Fibroblast of peridontal ligament (primary cell): ENCODE data around the gene TMEM163.
"Not testable (repeated sequence)": the region's sequence is repeated elsewhere in the genome, so short reads cannot be mapped to it uniquely, and the experiment has no call there.

ENCODE experiments used
- DNase-seq: peaks from one replicate; pipeline ENCODE4 v3.0.0-alpha.2; 2010; ENCODE audit errors: extremely low read depth

TMEM163 gene

DNA sequence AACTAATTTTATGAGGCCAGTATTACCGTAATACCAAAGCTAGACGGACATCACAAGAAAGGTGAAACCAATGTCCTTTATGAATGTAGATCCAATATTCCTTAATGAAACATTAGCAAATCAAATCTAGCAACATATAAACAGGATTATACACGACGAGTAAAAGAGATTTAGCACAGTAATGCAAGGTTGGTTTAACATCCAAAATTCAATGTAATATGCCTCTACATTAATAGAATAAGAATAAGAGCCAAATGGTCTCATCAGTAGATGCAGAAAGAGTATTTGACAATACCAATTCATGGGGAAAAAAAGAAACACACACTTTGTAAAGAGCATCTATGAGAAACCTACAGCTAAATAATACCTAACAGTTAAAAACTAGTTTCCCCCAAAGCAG is 99.5 kb downstream of the TMEM163 start:
- no peak for DNase-seq

DNA sequence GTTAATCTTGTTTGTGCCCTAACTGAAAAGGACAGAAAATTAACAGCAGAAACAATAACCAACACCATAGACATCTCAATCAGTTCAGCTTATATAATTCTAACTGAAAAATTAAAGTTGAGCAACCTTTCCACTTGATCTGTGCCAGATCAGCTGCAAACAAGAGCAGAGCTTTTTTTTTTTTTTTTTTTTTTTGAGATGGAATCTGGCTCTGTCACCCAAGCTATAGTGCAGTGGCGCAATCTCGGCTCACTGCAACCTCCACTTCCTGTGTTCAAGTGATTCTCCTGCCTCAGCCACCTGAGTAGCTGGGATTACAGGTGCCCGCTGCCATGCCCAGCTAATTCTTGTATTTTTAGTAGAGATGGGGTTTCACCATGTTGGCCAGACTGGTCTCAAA is 103.3 kb downstream of the TMEM163 start:
- not testable (repeated sequence) for DNase-seq

DNA sequence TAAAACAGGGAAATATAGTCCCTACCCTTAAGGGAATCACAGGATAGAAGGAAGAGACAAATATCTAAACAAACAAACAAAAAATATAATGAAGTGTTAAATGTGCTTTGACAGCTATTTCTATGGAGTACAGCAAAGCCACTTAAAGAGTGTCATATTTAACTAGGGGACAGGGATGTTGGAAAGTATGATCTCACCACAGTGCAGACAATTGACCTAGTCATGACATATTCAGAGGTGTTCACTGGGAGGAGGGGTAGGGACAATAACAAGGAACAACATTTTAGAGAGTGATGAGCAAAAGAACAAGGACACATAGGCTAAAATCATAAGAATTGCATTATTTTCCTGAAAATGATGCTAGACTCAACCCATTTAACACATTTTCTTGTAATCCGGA is 107.5 kb downstream of the TMEM163 start:
- DNase-seq: no peak

DNA sequence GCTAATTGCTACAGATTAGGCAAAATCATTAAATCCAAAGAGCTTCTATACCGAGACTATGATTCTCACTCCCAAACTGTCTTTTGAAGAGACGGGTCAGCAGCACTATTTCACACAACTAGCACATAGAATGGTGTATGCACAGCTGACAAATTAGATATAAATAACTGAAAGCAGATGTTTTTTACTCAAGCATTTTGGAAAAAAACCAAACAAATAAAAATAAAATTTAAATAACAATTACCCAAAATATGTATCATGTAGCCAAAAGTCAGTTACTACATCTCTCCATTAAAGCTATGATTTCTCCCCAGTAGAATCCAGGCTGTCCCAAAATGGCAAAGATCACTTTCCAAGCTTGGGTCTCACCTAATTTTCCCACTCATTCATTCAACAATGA is 107.9 kb downstream of the TMEM163 start:
- no peak for DNase-seq

DNA sequence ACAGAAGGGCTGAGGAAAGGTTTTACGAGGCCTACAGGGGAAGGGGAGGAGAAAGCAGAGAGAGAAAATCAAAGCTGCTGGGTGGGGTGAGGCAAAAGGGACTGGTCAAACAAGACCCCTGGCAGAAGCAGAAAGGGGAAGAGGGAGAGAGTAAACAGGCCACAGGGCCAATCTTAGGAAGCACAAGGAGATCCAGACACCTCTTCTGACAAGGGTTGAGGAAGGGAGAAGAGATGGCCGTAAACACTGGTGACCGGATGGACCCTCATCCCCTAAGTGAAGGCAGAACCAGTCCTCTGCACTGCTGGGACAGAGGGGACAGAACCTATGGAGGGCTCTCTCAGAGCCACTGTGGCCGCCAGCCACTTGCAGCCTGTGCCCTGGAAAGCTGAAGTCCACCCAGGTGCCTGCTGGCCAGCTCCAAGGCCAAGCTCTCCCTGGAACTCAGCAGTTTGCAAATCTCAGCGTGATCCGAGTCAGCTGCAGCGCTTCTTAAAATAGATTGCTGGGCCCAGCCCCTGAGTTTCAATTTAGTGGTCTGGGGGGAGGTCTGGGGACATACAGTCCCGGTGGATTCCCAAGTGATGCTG is 108.8 kb downstream of the TMEM163 start:
- DNase-seq: no peak

DNA sequence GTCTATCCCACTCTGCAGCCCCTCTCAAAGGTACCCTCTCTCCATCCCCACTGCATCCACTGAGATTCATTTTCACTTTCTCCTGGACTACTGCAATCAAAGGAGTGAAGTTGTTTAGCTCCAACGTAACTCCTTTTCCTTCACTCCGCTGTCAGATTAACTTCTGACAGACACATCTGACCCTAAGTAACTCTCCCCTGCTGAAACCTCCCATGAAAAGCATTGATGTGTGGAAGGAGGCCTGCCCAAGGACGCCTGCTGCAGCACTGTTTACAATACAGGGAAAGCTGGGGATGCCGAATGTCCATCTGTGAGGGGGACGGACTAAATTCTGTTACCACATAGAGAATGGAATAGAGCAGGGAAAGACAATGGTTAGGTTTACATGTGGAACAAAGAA is 114.8 kb downstream of the TMEM163 start:
- no peak for DNase-seq

DNA sequence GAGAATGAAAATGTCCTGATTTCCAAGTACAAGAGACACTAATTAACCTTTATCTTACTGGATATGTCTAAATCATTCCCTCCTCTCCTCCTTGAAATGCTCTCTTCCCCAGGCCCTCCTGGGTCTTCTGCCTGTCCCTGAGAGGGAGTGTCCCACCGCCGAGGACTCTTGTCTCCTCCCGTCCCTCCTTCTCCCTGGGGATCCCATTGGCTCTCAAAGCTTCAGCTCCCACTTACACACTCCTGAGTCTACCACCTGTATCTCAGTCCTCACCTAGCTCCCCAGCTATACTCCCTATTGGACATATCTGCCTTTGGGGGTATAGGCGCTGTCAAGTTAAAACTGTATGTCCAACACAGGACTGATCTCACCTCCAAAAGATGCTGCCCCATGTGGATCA is 116.1 kb downstream of the TMEM163 start:
- DNase-seq: no peak

DNA sequence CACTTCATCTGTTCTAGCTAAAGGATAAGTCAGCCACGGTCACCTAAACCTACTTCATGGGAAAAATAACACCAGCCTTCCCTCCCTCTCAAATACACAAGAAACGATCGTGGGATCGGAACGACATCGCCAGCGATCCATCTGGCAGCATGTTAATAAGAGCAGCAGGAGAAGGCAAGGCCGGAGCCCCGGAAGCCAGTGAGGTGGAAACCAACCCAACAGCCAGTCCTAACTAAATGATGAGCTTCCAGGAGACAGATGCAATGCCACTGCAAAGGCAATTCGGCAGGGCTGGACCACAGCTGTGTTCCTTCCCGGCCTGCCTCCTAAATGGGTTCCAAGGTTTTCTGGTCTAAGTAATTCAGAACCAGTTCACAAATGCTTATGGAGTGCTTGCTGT is 117.5 kb downstream of the TMEM163 start:
- DNase-seq: no peak

DNA sequence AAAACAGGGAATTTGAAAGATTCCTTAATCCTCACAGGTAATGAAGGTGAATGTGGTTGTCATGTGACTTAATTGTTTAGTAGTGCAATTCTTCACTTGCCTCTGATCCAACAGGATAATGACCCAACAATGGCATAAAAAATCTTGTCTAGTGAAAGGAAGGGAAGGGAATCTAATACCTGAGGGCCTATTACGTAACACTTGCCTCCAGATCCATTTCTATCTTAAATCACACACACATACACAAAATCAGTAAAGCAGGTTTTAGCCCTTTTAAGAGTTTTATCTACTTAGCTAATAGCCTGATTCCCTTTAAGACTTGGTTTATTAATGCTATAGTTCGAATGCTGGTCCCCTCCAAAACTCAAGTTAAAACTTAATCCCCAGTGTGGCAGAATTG is 118.6 kb downstream of the TMEM163 start:
- DNase-seq: no peak

DNA sequence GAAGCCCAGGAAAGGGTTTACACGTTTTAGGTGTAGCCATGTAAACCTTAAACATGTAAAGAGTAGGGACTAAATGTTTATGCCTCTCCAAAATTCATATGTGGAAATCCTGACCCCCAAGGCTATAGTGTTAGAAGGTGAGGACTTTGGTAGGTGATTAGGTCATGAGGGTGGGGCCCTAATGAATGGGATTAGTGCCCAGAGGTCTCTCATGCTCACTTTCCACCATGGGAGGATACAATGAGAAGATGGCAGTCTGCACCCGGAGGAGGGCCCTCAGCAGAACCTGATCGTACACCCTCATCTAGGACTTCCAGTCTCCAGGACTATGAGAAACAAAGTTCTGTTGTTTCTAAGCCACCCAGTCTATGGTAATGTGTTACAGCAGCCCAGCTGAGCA is 119.6 kb downstream of the TMEM163 start:
- no peak for DNase-seq

DNA sequence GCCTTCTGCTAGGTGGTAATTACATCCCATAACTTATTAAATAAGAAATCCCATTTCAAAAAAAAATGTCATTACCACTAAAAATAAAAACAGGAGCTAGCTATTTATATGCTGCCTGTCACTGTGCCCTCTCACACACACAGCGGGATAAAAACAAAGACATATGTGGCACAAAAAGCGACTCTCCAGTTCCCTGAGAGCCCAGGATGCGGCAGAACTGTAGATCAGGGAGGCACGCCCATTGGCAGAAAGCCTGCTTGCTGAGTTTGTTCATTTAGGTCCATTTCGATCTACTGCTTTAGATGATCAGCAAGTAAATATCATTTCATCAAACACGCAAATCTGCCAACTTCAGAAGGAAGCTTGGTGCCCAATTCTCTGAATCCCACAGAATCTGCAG is 124.4 kb downstream of the TMEM163 start:
- DNase-seq: no peak

DNA sequence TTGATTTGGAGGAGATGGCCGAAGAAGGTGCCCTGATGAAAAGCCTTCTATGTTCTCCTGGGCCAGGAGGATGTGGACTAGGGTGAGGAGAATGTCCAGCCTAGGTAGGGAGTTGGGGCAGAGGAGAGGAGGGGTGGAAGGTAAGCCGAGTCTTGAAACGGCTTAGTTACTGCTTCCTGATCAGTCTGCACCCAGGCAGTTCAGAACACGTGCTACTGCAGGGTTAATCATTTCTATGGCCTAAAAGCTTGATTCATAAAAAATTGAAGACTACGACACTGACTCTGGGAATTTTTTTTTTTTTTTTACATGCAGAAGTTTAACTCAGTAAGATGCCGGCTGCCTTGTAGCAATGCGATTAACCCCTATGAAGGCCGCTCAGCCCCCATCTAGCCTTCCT is 125.3 kb downstream of the TMEM163 start:
- DNase-seq: no peak

DNA sequence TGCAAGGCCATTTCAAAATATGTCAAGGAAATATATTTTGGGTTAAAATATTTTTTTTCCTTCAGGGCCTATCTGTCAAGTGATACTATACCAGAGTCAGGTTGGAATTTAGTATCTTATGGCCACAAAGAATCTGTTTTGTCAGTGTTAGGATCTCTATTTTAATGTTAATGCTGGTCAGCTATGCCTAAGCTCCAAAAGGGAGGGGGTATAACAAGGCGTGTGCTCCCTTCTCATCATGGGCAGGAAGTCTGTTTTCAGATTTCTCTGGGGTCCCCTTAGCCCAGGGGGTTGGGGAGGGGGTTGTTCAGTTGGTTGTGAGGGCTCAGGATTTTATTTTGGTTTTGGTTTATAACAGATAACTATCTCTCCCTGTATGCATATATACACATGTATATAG is 126.4 kb downstream of the TMEM163 start:
- no peak for DNase-seq

DNA sequence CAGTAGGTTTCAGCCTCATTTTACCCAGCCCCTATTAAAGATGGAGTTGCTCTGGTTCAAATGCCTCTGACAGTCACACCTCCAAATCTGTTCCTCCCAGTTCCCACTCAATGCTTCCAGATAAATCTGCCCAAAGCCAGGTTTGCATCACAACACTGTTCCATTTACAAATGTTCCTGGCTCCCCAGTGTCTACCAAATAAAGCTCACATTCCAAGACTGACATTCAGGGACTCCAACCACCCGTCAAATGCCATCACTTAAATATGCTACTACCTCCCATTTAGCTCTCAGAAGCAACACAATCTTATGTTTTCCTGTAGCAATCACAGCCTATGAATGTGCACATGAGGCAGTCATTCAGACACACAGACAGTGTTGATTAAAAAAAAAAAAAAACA is 127.3 kb downstream of the TMEM163 start:
- no peak for DNase-seq

DNA sequence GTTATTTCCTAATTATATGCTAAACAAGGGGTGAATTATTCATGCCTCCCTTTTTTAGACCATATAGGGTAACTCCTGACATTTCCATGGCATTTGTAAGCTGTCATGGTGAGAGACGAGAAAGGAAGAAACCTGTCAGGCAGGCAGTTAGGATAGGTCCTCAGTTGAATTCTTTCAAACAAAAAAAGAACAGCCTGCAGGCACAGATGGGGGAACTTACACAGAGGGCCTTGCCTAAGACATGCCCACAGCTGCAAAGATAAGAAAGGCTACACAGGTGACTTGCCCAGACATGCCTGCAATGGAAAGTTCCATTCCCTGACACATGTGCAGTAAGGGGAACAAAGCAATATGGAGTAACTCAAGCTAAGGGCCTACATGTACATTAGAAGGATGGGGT is 128.1 kb downstream of the TMEM163 start:
- DNase-seq: no peak

DNA sequence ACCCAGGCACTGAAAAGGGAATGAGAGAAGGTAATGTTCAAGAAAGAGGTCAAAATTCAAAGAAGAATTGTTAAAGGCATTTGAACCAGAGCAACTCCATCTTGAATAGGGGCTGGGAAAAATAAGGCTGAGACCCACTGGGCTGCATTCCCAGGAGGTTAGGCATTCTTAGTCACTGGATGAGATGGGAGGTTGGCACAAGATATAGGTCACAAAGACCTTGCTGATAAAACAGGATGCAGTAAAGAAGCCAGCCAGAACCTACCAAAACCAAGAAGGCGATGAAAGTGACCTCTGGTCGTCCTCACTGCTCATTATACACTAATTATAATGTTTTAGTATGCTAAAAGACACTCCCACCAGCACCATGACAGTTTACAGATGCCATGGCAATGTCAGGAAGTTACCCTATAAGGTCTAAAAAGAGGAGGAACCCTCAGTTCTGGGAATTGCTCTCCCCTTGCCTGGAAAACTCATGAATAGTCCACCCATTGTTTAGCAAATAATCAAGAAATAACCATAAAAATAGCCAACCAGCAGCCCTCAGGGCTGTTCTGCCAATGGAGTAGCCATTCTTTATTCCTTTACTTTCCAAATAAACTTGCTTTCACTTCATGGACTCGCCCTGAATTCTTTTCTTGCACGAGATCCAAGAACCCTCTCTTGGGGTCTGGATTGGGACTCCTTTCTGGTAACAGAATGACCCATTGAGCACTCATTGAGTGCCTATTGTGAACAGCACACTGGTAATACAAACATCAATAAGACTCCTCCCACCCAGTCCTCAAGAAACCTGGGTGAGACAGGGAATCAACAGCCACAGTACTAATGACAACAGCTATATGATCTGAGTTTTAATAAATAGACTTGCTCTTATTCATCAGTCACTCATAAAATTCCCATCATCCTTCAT is 129.4 kb downstream of the TMEM163 start:
- not testable (repeated sequence) for DNase-seq

DNA sequence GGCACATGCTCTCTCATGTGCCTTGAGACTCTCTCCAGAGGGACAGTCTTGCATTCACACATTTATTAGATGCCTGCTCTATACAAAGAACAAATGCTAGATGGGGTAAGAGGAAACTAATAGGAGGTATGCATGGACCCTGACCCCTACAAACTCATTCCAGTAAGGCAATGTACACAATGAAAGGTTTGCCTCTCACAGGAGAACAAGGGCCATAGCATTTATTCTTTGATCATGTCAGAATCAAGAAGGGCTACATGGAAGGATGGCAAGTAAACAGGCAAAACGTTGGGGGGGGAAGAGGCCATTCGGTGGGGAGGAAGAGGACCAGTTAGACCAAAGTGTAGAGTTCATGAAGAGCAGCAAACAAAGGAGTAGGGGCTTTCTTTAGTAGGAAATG is 130.2 kb downstream of the TMEM163 start:
- no peak for DNase-seq

DNA sequence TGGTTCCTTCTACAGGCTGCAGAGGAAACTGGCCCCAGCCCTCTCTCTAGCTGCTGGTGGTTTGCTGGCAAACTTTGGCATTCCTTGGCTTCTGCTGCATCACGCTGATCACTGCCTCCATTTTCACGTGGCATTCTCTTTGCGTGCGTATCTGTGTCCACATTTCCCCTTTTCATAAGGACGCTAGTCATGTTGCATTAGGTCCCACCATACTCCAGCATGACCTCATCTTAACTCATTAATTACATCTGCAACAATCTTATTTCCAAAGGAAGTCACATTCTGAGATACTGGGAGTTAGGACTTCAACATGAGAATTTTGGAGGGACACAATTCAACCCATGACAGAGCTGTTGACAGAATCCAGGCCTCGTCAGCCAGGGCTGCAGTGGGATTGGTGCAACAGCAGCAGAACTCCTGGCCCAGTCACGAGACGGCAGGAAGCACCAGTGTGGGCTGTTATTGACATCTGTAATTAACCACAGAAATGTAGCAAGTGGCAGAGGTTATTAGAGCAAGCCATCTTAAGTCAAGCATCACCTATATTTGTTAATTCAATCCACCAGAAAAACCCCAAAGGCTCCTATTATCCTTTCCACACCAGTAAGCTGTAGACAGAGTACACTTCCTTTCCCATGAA is 132.4 kb downstream of the TMEM163 start:
- no peak for DNase-seq

DNA sequence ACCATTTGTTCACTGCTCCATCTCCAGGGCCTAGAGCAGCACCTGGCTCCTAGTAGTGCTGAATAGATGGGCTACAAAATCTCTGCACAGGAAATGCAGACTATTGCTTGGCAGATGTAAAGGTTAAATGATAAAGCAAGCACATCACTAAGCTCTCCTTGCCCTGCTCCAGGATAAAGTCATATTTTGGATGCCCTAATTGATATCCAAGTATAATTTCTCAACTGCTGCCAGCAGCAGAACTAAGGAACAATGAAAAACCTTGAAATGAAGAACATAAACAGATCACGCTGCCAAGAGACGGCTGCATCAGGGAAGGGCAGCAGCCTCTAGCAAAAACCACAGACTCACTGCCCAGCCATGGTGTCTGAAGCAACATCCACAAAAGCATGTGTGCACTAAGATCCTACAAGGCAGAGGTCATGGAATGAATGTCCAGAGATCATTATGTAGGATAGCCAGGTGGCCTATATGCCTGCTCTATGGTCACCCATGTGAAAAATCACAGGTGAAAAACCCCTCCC is 134.7 kb downstream of the TMEM163 start:
- no peak for DNase-seq

DNA sequence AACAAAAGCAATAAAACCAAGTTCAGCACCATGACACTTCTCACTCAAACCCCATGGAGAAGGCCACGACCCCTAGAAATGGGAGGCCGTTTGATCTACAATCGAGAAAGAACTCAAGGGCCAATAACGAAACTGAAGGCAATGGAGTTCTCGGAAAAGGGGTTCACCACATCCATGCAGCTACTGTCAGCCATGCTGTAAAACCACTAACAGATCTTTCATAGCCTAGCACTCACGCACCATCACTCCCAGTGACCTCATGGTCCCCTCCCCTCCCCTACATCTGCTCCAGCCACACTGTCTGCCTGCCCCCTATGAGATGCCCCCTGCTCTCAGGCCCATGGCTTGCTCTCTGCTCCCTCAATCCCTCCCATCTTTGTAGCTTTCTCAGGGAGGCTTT is 135.3 kb downstream of the TMEM163 start:
- no peak for DNase-seq

DNA sequence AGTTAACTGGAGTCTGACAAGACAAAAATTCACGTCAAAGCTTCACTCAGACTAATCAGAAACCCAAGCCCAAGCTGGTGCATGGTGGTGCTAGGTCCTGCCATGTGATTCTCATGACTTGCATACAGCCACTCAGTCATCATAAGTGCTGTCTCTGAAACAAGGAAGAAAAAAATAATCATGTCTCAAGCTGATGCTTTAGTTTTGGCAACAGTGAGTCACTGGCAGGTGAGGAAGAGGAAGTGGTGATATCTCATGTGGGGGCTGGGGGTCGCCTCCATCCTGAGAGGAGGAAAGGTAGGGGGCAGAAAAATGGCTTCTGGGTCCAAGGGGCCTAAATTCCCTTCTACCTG is 136.3 kb downstream of the TMEM163 start:
- no peak for DNase-seq

DNA sequence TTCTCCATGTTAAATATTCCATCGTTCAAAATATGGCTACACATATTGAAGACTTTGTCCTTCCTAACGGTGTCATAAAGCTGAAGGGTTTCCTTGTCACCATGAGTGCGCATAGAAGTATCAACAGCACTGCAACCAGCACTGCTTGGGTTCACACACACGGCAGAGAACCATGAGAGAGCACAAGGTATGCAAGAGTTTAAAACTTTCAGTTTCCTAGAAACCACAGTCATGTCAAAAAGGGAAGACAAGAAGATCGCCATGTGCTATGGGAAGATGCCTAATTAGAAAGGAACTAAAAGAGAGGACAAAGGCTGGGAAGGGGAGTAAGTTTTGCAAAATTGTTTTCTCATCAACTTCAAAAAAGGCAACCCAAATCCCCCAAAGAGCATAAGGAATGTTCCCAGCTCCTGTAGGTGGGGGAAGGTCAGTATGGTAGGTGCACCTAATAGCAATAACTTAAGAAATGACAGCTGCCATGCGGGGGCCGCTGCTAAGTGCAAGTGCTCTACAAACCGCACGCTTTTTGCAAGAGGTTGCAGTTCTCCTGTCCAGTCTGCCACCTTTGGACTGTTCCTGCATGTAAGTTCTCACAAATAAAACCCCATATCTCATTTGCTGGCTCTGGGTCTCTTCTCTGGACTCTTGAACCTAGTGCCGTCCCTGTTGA is 136.8 kb downstream of the TMEM163 start:
- DNase-seq: no peak
